HG03378 (cell line): ENCODE measurements around the gene DCP2.
A peak's percentile ranks its signal among the peaks of the same experiment; 100 is the strongest.

Experiments
- ATAC-seq: cut with Tn5 transposase; IDR thresholded peaks from one replicate; pipeline ENCODE4 v1.9.1; 2021; ENCODE audit warnings: mild to moderate bottlenecking, moderate library complexity; ENCODE audit not compliant: unreplicated experiment

Gene DCP2

DNA sequence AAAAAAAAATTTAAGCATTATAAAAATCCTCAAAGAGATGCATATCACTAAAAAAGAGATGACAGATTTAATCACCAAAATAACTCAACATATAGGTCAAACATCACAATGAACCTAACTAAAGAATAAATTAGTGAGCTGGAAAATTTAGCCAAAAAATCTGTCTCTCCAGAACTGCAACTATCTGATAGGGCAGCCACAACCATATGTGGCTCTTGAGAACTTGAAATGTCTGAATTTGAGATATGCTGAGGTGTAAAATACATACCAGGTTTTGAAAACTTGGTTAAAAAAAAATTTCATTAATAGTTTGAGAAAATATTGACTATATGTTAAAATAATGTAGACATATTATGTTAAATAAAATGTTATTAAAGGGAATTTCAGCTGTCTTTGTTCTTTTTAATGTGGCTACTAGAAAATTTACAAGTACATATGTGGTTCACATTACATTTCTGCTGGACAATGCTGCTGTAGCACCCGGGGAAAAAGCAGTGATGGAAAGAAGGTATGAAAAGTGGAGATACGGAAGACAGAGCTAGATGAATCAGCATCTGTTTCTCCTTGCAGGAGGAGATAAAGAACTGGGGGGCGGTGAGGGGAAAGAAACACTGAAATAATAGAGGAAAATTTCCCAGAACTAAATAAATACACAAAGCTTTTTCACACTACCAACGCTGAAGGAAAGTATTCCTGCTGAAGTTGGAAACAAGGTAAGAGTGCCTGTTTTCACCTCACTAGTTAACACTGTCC is 66.1 kb downstream of the DCP2 start:
- no peak for ATAC-seq

- ATAC-seq = no peak
Observed at GRCh38 chr5:113043491-113043931, 66.9 kb downstream of the DCP2 start.

DNA sequence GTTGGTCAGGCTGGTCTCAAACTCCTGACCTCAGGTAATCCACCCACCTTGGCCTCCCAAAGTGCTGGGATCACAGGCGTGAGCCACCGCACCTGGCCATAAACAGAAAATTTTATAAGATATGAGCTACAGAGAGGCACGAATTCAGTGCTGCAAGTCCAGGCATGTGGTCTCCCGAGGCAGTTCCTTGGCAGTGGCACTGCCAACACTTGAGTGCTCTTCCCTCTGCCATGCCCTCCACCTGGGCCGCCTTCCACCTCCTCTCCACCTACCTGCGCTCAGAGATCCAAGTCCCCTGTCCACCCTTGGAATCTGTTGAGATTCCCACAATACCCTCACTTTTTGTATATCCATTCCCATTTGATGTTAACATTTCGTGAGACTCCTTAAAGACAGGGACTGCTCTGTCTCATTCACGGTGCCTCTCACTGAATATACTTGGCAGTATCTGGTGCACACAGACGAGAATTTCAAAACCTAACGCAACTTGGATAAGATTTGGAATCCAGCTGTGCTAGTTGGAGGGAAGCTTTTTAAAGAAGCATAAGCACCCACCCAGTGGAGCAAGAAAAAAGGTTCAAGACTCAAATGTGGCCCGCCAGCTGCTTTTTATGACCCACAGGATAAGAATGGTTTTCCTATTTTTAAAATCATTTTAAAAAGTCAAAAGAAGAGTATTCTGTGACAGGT is 68.3 kb downstream of the DCP2 start:
- ATAC-seq = no peak

DNA sequence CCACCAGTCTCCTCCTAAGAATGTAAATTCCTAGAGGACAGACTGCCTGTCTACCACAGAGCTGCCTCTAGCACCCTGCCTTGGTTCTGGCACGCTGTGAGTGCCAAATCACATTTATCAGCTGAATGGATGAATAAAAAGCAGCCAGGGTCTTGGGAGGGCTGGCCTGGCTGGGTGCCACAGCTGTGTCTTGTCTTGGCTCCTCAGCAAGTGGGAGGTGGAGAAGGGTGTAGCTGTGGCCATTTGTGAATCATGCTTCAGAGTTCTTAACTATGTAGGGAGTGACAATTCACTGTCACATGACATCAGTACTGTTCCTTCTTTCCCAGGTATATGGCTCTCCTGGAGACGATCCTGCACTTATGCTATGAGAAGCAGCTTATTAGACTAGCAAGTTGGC is 70.6 kb downstream of the DCP2 start:
- ATAC-seq = no peak

DNA sequence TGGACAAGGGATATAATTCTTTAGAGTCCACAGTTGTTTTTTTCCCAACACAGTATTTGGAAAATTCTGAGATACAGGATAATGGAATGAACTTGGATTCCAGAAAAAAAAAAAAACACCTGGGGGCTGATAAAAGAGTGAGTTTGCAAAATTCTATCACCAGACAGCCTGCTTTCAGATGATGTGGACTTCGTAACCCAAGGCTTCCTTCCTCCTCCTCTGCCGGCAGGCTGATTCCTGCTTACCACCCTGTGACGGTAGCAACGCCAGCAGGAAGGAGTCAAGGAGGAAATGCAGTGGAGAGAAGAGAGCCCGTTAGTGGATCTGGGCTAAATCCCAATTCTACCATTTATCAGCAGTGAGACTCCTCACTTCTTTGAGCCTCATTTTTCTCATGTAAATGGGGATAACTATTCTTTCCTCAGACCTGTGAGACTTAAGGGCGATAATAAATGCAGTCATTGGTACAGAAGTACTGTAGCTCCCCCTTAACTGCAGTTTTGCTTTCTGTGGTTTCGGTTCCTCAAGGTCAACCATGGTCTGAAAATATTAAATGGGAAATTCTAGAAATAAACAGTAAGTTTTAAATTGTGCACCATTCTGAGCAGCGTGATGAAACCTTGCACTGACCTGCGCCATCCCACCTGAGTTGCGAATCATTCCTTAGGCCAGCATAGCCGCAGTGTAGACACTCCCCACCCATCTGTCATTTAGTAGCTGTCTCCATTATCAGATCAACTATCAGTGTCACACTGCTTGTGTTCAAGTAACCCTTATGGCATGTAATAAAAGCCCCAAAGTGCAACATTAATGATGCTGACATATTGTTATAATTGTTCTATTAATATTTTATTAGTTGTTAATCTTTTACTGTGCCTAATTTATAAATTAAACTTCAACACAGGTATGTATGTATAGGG is 71.4 kb downstream of the DCP2 start:
- ATAC-seq = peak; percentile 91

- ATAC-seq = no peak
Observed at GRCh38 chr5:113048931-113049330, 72.3 kb downstream of the DCP2 start.

DNA sequence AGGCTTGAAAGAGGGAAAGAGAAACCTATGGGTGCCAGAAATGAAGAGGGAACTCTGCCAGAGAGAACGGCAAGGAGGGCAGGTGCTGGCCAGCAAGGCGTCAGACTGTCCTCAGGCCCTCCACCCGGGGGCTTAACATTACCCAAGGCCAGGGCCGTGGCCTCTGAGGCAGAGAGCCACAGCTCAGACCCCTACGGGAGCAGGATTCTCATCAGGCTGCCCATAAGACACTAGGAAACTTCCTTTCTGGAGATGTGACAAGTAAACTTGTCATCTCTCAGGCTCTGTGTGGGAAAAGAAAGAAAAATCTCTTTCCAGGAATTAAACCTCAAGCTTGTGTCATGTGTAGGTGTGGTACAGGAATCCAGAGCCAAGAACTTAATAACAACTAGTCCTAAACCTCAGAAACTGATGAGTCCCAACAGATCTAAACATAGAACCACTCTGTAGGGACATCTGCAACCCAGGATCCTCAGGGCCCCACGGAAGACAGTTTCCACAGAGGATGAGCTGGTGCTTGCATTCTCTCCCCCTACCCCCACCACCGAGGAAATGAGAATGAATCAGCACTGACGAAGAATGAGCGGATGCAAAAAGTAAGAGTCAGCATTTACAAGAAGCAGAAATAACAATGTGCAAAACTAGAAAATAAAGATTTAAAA is 74.3 kb downstream of the DCP2 start:
- ATAC-seq = no peak

GRCh38 chr5:113052041-113052795 is 75.6 kb downstream of the DCP2 start:
- no peak for ATAC-seq

GRCh38 chr5:113053511-113053995 is 77.0 kb downstream of the DCP2 start:
- no peak for ATAC-seq

- ATAC-seq = no peak
Observed at GRCh38 chr5:113054899-113055298, 78.3 kb downstream of the DCP2 start.

DNA sequence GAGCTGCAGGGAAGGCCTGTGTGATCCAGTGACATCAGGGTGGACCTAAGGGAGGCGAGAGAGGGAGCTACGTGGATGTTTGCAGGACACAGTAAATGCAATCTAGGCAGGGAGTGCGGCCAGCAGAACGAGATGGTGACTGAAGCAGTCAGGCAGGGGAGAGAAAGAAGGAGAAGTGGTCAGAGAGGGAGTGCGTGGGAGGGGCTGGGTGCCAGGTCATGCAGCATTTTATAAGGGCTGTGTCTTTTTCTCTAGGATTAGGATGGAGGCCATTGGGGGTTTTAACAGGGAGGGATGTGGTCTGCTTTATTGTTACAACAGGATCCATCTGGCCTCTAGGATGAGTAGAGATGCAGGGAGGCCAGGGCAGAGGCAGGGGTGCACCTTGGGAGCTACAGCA is 80.4 kb downstream of the DCP2 start:
- ATAC-seq = no peak

DNA sequence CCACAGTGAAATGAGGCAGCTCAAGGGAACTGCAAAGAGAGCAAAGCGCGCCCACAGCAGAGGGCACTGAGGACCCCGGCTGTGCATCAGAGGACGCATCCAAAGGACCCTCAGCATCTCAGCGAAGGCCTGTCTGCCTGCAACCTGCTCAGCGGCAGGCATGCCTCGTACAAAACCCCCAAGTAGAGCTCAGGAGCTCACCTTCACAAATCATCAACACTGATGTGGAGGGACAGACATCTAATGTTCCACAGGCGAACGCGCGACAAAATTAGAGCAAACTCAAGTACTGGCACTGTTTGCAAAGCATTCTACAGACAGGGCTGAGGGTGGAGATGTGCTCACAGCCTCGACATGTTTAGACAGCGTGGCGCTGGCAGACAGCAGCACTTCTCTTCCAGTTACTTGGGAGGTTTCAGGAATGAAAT is 81.0 kb downstream of the DCP2 start:
- no peak for ATAC-seq

DNA sequence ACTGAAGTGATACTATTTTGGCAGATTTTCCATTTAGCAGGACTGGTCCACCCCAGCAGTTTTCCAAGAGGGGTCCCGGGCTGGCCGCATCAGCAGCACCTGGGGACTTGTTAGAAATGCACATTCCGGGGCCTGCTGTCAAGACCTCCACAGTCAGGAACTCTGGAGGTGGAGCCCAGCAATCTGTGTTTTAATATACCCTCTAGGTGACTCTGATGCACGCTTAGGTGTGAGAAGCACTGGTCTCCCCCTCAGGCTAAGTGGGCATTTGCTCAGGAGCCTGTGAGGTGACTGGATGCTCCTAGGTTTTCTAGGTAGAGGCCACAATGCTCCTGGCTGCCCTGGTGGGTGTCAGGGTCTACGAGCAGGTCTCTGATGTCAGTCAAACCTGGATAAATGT is 81.7 kb downstream of the DCP2 start:
- ATAC-seq = no peak

DNA sequence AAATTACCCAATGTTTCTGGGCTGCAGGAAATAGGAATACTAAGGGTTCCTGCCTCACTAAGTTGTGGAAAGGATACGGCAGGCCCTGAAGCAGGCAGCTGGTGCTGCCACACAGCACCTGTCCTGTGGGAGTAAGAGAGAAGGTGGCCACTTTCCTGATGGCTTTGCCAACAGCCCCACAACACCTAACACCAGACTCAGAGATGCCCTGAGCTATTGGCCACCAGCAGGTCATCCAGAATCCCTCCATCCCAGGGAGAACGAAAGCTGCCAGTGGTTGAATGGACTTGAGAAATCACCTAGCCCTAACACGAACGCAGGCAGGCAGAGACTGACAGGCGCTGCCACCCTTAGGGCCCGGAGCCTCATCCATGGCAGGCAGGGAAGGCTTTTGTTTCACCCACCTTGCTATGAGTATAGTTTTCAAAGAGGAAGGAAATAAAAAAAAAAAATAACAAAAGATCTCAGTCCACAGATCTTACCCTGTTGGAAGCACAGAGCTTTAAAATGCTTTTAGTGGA is 82.2 kb downstream of the DCP2 start:
- no peak for ATAC-seq

DNA sequence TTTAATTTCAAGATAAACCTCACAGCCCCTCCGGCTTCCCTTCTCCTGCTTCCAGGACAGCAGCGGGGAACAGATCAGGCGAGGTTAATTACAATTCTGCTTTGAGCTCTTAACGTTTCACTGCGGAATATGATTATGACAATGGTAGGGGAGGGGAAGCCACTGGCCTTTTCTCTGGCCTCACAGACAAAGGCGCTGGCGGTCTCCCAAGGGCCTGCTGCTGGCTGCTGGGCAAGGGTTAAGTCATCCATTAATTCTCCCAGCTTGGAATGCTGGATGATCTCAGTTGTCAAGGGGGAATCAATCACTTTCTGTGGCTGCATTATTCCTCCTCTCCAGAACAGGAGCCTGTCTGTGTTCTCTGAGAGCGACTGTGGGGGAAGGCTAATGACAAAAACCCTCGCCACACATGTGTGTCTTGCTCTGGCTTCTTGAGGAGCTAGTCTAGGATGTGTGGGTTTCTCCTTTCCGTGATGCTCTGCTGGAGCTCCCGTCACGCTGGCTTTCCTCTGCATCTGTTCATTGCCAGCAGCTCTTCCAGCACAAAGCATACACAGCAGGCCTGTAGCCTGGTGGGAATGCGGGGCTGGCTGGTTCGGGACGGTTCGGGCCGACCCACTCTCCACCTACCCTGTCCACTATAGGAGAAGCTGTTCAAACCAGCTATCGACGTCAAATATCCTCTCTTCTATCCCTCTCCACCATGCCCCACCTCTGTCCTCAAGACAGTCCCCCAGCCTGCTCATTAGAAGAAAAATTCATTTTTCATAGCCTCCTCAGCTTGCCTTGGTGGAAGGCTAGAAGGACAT is 82.8 kb downstream of the DCP2 start:
- ATAC-seq = no peak

GRCh38 chr5:113060408-113061025 is 83.9 kb downstream of the DCP2 start:
- ATAC-seq = no peak

GRCh38 chr5:113061846-113062780 is 85.5 kb downstream of the DCP2 start:
- ATAC-seq = peak; percentile 56
